Measurements from ENCODE around the gene MSRB2. TPM values are rescaled to one million over a fixed set of nuclear protein-coding genes. Genes with fewer than 3 reads are reported as not detected.

MSRB2 gene
- total and polyA plus RNA-seq, 2 of the 8 experiments (the other 6 are each of a cell fraction or from before 2014, with no cell fraction given), result 11.0 to 13.9 TPM

DNA sequence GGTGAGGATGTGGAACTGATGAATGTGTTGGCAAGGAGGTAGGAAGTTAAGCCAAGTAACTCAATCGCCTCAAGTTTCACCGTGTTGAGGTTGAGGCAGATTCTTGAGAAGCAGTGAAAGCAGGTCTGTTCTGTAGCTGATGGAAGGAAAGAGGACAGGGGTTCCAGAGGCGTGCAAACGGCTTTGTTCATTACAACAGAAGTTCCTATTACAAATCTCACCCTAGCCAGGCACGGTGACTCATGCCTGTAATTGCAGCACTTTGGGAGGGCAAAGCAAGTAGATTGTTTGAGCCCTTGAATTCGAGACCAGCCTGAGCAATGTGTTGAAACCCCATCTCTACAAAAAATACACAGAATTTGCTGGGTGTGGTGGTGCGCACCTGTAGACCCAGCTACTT lies 59.8 kb downstream of the MSRB2 start:
- Histone ChIP-seq H3K9ac (replicated peaks in 1 of 4; ENCODE audit: extremely low read depth in 1 of 4, low read depth in 3 of 4, low read length in 3 of 4) (no peak overlapping the region), H3K9me3 (ENCODE audit: insufficient read depth in 2 of 2, low read depth in 1 of 2, low read length in 1 of 2) (no peaks in the 10 kb centered on the region), H2AK5ac (ENCODE audit: low read depth, low read length) (no peak overlapping the region), H3K18ac (ENCODE audit: extremely low read depth, low read length) (no peak overlapping the region), H3K36me3 (ENCODE audit: control insufficient read depth in 2 of 4, insufficient read depth in 4 of 4, low read length in 3 of 4) (no peaks in the 10 kb centered on the region), H2BK120ac (replicated peaks; ENCODE audit: low read depth, low read length) (no peak overlapping the region), H3K27me3 (replicated peaks in 1 of 4; ENCODE audit: control insufficient read depth in 3 of 4, extremely low read depth in 1 of 4, insufficient read depth in 3 of 4, low read length in 3 of 4) (no peaks in the 10 kb centered on the region; a peak in 2 of 7 replicates), H3K4me3 (ENCODE audit: extremely low read depth in 1 of 4, insufficient read depth in 2 of 4, low read depth in 3 of 4, low read length in 4 of 4) (no peak overlapping the region), H2BK12ac (ENCODE audit: low read depth, low read length) (no peak overlapping the region), H3K4me1 (replicated peaks in 1 of 4; ENCODE audit: control insufficient read depth in 3 of 4, insufficient read depth in 4 of 4, low read length in 3 of 4) (peaks cover 0 to 2% (median under 1%) of the 10 kb centered on the region in 4 experiments; a peak in 3 of 7 replicates), H3K56ac (replicated peaks; ENCODE audit: insufficient read length, low read depth, low read length) (no peak overlapping the region), H4K20me1 (replicated peaks in 1 of 2; ENCODE audit: control insufficient read depth in 1 of 2, insufficient read depth in 2 of 2, low read length in 2 of 2) (peaks cover 0 to 2% of the 10 kb centered on the region in 2 experiments), H3K79me1 (ENCODE audit: low read depth, low read length) (no peaks in the 10 kb centered on the region), H3K4ac (replicated peaks; ENCODE audit: insufficient read length, low read depth, low read length) (no peak overlapping the region), H2AFZ (ENCODE audit: low read length) (no peak overlapping the region), H2BK20ac (ENCODE audit: low read length) (no peak overlapping the region), H3K4me2 (ENCODE audit: insufficient read depth in 1 of 2, low read depth in 2 of 2, low read length in 2 of 2) (no peak overlapping the region), H4K5ac (ENCODE audit: insufficient read length, low read depth, low read length) (no peak overlapping the region), H3K79me2 (ENCODE audit: control insufficient read depth in 1 of 2, insufficient read depth in 2 of 2, low read length in 2 of 2) (no peaks in the 10 kb centered on the region), H3K23ac (ENCODE audit: insufficient read length) (no peak overlapping the region), H4K8ac (ENCODE audit: extremely low read depth, insufficient read depth, low read length) (no peak overlapping the region), H3K23me2 (ENCODE audit: low read depth, low read length) (no peaks in the 10 kb centered on the region), H4K91ac (replicated peaks; ENCODE audit: insufficient read length, low read length) (no peak overlapping the region), H2BK15ac (ENCODE audit: low read length) (peak overlapping the region; percentile 9; the same call in 1 of the 2 replicates), H3K14ac (ENCODE audit: insufficient read length) (no peak overlapping the region), H2BK5ac (ENCODE audit: low read depth, low read length) (no peak overlapping the region), H3K27ac (ENCODE audit: low read depth, low read length) (no peak overlapping the region)
- CTCF ChIA-PET (ENCODE audit: partially characterized antibody), result interaction anchor here (1.3 to 10.3 kb wide), 2 partner anchors 33 to 136 kb away, joined by 3 to 183 read pairs; no protein-coding TSS in a partner anchor
- DNase-seq (ENCODE audit: low read depth in 1 of 2, low spot score in 2 of 2) (no peak), FAIRE-seq (no peak)
- POLR2A ChIA-PET (ENCODE audit: partially characterized antibody), result no interaction called here
- 93% methylated on average over 7 of the region's 7 CpGs; no CpG with 5 or more reads in 1 of the 2 experiments for WGBS, 2 experiments (ENCODE audit: extremely low coverage in 1 of 2, insufficient coverage in 1 of 2, insufficient read length in 1 of 2, insufficient replicate concordance in 2 of 2, low coverage in 1 of 2, low lambda C conversion rate in 2 of 2, missing lambda C conversion rate in 1 of 2)
- TF ChIP-seq CTBP2 (IDR thresholded peaks at IDR 0.05; ENCODE audit: borderline replicate concordance, insufficient read depth, insufficient read length, low read length), result no peak
- TF ChIP-seq RNF2 (IDR thresholded peaks at IDR 0.05; ENCODE audit: borderline replicate concordance, low read depth, low read length, missing control alignments, poor library complexity, severe bottlenecking), result no peak
- TF ChIP-seq, protein P1, sequence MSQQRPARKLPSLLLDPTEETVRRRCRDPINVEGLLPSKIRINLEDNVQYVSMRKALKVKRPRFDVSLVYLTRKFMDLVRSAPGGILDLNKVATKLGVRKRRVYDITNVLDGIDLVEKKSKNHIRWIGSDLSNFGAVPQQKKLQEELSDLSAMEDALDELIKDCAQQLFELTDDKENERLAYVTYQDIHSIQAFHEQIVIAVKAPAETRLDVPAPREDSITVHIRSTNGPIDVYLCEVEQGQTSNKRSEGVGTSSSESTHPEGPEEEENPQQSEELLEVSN (IDR thresholded peaks at IDR 0.05), result no peak
- TF ChIP-seq SIRT6 (IDR thresholded peaks at IDR 0.05; ENCODE audit: low read length), result no peak
- TF ChIP-seq EGR1 (IDR thresholded peaks at IDR 0.05; ENCODE audit: borderline replicate concordance, low read depth, low read length), result no peak
- TF ChIP-seq SAP30 (IDR thresholded peaks at IDR 0.05; ENCODE audit: insufficient read depth, insufficient replicate concordance, low read length), result no peak
